Measurements from ENCODE around the gene TLE2. TPM values are rescaled to one million over a fixed set of nuclear protein-coding genes. Genes with fewer than 3 reads are reported as not detected.
"Not testable (repeated sequence)": the region's sequence is repeated elsewhere in the genome, so short reads cannot be mapped to it uniquely, and the experiment has no call there.

TLE2 gene
- total and polyA plus RNA-seq, 5 donors from 2014 or later: 3.1 to 9.3 (median 4.2) TPM

DNA sequence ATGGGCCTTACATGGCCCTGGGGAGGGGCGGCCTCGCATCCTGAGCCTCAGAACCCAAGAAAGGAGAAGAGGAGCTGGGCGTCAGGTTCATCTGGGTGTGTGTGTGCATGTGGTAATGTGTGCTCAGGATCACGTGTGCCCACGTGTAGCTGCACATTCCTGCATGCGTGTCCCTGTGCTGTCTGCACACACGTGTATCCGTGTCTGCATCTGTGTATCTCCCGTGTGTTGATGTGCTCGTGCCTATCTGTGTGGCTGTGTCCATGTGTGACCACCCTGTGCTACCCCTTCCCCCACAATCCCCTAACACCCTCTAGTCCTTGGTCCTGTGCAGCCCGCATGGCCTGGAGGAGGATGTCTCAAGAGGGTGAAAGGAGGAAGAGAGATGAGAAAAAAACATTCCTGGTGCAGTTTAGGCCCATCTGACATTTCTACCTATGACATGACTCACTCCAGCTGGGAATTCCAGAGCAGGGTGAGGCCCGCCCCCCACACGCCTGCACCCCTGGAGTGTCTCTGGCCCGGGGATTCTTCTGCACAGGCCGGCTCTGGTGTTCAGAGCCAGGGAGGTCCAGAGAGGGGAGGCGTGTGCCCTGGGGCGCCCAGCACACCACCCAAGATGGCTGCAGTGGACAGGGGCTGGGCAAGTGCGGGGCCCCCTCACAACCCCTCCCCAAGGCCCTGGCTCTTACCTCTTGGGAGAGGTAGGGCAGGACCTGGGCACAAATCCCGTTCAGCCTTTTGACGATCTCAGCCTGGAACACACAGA is 26.1 kb upstream of the TLE2 start:
- H3K9me3 Mint-ChIP-seq: no peaks in the 10 kb centered on the region
- no peaks in the 10 kb centered on the region for H3K27me3 Mint-ChIP-seq
- H3K4me3 ChIP-seq (ENCODE audit: low read depth, low read length): no peak overlapping the region
- H3K4me1 ChIP-seq (ENCODE audit: control insufficient read depth, insufficient read depth, low read length, poor library complexity, severe bottlenecking): peaks cover 73% of the 10 kb centered on the region
- H3K4me1 Mint-ChIP-seq: peaks cover 0 to 67% (median 19%) of the 10 kb centered on the region in 4 donors
- H3K9me3 ChIP-seq (ENCODE audit: control insufficient read depth in 2 of 2, low read length in 2 of 2): no peaks in the 10 kb centered on the region
- peak overlapping the region; percentile 8 for H3K27ac ChIP-seq (ENCODE audit: insufficient read depth, low read length, poor library complexity, severe bottlenecking)
- H3K4me3 Mint-ChIP-seq: peak overlapping the region in 3 of 4 donors; percentile 13 to 89 (median 35)
- ATAC-seq (ENCODE audit: low read depth in 2 of 2): no peak
- no peaks in the 10 kb centered on the region for H3K27me3 ChIP-seq (ENCODE audit: control insufficient read depth, insufficient read depth, low read length)
- peaks cover 25% of the 10 kb centered on the region for H3K36me3 Mint-ChIP-seq
- peak overlapping the region in 2 of 3 donors; percentile 50 to 82 for H3K27ac Mint-ChIP-seq
- peaks cover 62% of the 10 kb centered on the region for H3K36me3 ChIP-seq (ENCODE audit: control insufficient read depth, insufficient read depth, low read length)
- DNase-seq: no peak

DNA sequence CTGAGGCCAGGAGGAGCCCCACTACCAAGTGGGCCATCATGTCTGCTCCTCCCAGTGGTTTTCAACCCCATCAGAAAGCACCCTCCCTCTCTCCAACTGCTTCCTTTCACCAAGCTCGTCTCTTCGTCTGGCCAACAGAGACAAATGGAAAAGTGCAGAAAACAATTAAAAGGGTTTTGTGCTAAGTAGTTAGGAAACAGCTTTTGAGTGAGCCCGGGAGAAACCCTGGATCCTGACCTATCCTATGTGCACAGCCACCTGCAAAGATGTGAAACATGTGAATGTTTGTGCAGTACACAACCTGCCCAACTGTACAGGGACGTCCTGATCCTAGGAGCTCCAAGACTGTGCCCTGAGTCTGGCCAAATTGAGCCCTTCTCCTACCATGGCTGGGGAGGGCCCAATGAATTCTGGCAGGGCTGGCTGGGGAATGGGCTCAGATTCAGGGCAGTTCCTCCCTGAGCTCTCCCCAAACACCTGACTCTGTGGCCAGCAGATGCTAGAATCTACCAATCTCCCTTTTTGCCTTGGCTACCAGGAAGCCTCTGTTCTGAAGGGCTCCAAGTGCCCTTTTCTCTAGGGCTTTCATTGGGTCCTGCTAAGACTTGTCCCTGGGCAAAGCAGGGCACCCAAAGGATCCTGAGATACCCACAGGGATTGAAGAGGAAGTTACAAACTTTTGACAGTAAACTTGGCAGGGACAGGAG is 25.3 kb upstream of the TLE2 start:
- no peaks in the 10 kb centered on the region for H3K9me3 Mint-ChIP-seq
- no peak overlapping the region for H3K4me3 ChIP-seq (ENCODE audit: low read depth, low read length)
- peak overlapping the region in 1 of 3 donors; percentile 82 for H3K27ac Mint-ChIP-seq
- H3K4me1 Mint-ChIP-seq: peaks cover 0 to 63% (median 17%) of the 10 kb centered on the region in 4 donors
- H3K27ac ChIP-seq (ENCODE audit: insufficient read depth, low read length, poor library complexity, severe bottlenecking): no peak overlapping the region
- no peak for ATAC-seq (ENCODE audit: low read depth in 2 of 2)
- peaks cover 66% of the 10 kb centered on the region for H3K4me1 ChIP-seq (ENCODE audit: control insufficient read depth, insufficient read depth, low read length, poor library complexity, severe bottlenecking)
- no peaks in the 10 kb centered on the region for H3K27me3 Mint-ChIP-seq
- H3K36me3 Mint-ChIP-seq: peaks cover 25% of the 10 kb centered on the region
- DNase-seq: no peak
- no peaks in the 10 kb centered on the region for H3K27me3 ChIP-seq (ENCODE audit: control insufficient read depth, insufficient read depth, low read length)
- H3K9me3 ChIP-seq (ENCODE audit: control insufficient read depth in 2 of 2, low read length in 2 of 2): no peaks in the 10 kb centered on the region
- H3K36me3 ChIP-seq (ENCODE audit: control insufficient read depth, insufficient read depth, low read length): peaks cover 54% of the 10 kb centered on the region
- peak overlapping the region in 3 of 4 donors; percentile 13 to 89 (median 46) for H3K4me3 Mint-ChIP-seq

DNA sequence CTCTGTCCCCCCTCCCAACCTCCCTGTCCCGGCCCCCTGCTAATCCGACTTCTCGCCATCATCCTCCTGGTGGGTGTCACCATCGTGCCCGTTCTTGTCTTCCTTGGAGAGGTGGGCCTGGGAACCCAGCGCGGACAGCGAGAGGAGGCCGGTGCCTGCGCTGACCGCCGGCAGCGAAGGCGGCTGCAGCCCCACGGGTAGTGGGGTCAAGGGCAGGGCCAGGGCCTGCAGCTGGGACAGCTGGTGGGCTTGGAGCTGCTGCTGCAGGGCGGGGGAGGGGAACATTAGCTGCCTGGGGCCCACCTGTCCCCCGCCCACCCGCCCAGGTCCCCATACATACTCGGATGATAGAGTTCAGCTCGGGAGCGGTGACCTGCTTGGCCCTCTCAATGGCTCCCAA is 24.7 kb upstream of the TLE2 start:
- no peak overlapping the region for H3K4me3 ChIP-seq (ENCODE audit: low read depth, low read length)
- H3K27me3 Mint-ChIP-seq: no peaks in the 10 kb centered on the region
- no peaks in the 10 kb centered on the region for H3K9me3 Mint-ChIP-seq
- peaks cover 0 to 61% (median 20%) of the 10 kb centered on the region in 4 donors for H3K4me1 Mint-ChIP-seq
- peak overlapping the region in 1 of 4 donors; percentile 89 for H3K4me3 Mint-ChIP-seq
- H3K36me3 Mint-ChIP-seq: peaks cover 25% of the 10 kb centered on the region
- H3K27ac ChIP-seq (ENCODE audit: insufficient read depth, low read length, poor library complexity, severe bottlenecking): no peak overlapping the region
- no peak for DNase-seq
- no peak overlapping the region for H3K27ac Mint-ChIP-seq
- no peaks in the 10 kb centered on the region for H3K27me3 ChIP-seq (ENCODE audit: control insufficient read depth, insufficient read depth, low read length)
- peaks cover 50% of the 10 kb centered on the region for H3K36me3 ChIP-seq (ENCODE audit: control insufficient read depth, insufficient read depth, low read length)
- H3K9me3 ChIP-seq (ENCODE audit: control insufficient read depth in 2 of 2, low read length in 2 of 2): no peaks in the 10 kb centered on the region
- peaks cover 62% of the 10 kb centered on the region for H3K4me1 ChIP-seq (ENCODE audit: control insufficient read depth, insufficient read depth, low read length, poor library complexity, severe bottlenecking)
- no peak for ATAC-seq (ENCODE audit: low read depth in 2 of 2)

DNA sequence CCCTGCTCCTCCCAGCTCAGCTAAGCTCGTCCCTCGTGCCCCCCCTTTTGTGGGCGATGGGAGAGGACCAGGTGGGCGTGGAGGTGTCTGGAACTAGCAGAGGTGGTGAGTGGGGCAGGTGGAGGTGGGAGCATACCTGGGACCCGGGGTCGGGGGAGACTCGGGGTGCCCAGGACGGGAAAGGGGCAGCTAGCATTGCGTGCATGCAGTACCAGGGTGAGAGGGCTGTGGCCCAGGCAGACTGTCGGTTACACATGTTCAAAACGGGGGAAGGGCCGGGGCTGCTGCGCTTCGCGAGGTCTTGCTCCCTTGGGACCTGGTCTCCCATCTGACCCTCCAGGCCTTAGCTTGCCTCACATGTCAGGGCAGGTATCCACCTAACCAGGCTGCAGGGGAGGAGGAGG is 24.1 kb upstream of the TLE2 start:
- H3K9me3 ChIP-seq (ENCODE audit: control insufficient read depth in 2 of 2, low read length in 2 of 2): no peaks in the 10 kb centered on the region
- H3K27ac Mint-ChIP-seq: peak overlapping the region in 1 of 3 donors; percentile 47
- peak overlapping the region; percentile 14 for H3K27ac ChIP-seq (ENCODE audit: insufficient read depth, low read length, poor library complexity, severe bottlenecking)
- peaks cover 58% of the 10 kb centered on the region for H3K4me1 ChIP-seq (ENCODE audit: control insufficient read depth, insufficient read depth, low read length, poor library complexity, severe bottlenecking)
- peaks cover 22% of the 10 kb centered on the region for H3K36me3 Mint-ChIP-seq
- no peaks in the 10 kb centered on the region for H3K27me3 Mint-ChIP-seq
- peaks cover 45% of the 10 kb centered on the region for H3K36me3 ChIP-seq (ENCODE audit: control insufficient read depth, insufficient read depth, low read length)
- no peak overlapping the region for H3K4me3 ChIP-seq (ENCODE audit: low read depth, low read length)
- H3K27me3 ChIP-seq (ENCODE audit: control insufficient read depth, insufficient read depth, low read length): no peaks in the 10 kb centered on the region
- no peaks in the 10 kb centered on the region for H3K9me3 Mint-ChIP-seq
- peak overlapping the region in 1 of 4 donors; percentile 85 for H3K4me3 Mint-ChIP-seq
- ATAC-seq (ENCODE audit: low read depth in 2 of 2): peak; percentile 3 to 17
- peaks cover 0 to 56% (median 20%) of the 10 kb centered on the region in 4 donors for H3K4me1 Mint-ChIP-seq
- DNase-seq: no peak

DNA sequence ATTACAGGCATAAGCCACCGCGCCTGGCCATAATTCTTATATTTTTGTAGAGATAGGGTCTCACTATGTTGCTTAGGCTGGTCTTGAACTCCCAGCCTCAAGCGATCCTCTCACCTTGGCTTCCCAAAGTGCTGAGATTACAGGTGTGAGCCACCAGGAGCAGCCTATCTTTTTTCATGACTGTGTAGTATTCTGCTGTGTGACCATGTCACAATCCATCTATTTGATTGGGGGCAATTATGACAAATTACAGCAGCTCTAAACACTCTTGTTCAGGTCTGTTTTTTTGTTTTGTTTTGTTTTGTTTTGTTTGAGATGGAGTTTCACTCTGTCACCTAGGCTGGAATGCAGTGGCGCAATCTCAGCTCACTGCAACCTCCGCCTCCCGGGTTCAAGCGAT is 20.9 kb upstream of the TLE2 start:
- H3K36me3 ChIP-seq (ENCODE audit: control insufficient read depth, insufficient read depth, low read length): peaks cover 16% of the 10 kb centered on the region
- Mint-ChIP-seq H3K4me1 (peaks cover 0 to 52% (median 19%) of the 10 kb centered on the region in 4 donors), H3K4me3 (peak overlapping the region in 1 of 4 donors; percentile 32)
- not testable (repeated sequence) for H3K27me3 Mint-ChIP-seq; H3K36me3 Mint-ChIP-seq; H3K4me3 ChIP-seq (ENCODE audit: low read depth, low read length); ATAC-seq (ENCODE audit: low read depth in 2 of 2); DNase-seq; H3K9me3 ChIP-seq (ENCODE audit: control insufficient read depth in 2 of 2, low read length in 2 of 2); H3K9me3 Mint-ChIP-seq; H3K27ac ChIP-seq (ENCODE audit: insufficient read depth, low read length, poor library complexity, severe bottlenecking); H3K27me3 ChIP-seq (ENCODE audit: control insufficient read depth, insufficient read depth, low read length); H3K27ac Mint-ChIP-seq
- peaks cover 36% of the 10 kb centered on the region for H3K4me1 ChIP-seq (ENCODE audit: control insufficient read depth, insufficient read depth, low read length, poor library complexity, severe bottlenecking)

DNA sequence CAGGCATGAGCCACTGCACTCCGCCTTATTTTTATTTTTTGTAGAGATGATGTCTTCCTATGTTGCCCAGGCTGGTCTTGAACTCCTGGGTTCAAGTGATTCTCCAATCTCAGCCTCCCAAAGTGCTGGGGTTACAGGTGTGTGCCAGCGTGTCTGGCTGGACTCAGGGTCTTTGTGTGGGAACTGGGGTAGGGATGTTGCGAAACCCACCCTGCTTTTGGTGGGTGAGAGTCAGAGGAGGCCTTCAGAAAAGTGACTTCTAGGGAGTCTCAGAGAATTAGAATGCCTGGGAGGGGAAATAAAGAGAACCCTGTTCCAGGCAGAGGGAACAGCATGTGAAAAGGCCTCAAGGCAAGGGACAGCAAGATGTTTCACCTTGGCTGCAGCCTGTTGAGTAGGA is 20.0 kb upstream of the TLE2 start:
- Mint-ChIP-seq H3K4me3 (peak overlapping the region; percentile 32 to 76 (median 60)), H3K27me3 (peaks cover 7% of the 10 kb centered on the region), H3K27ac (peak overlapping the region; percentile 13 to 93 (median 89)), H3K4me1 (peaks cover 0 to 52% (median 18%) of the 10 kb centered on the region in 4 donors), H3K9me3 (no peaks in the 10 kb centered on the region), H3K36me3 (peaks cover under 1% of the 10 kb centered on the region)
- H3K4me3 ChIP-seq (ENCODE audit: low read depth, low read length): no peak overlapping the region
- H3K27ac ChIP-seq (ENCODE audit: insufficient read depth, low read length, poor library complexity, severe bottlenecking): no peak overlapping the region
- no peak for DNase-seq
- H3K4me1 ChIP-seq (ENCODE audit: control insufficient read depth, insufficient read depth, low read length, poor library complexity, severe bottlenecking): peaks cover 27% of the 10 kb centered on the region
- H3K36me3 ChIP-seq (ENCODE audit: control insufficient read depth, insufficient read depth, low read length): peaks cover 8% of the 10 kb centered on the region
- no peaks in the 10 kb centered on the region for H3K9me3 ChIP-seq (ENCODE audit: control insufficient read depth in 2 of 2, low read length in 2 of 2)
- ATAC-seq (ENCODE audit: low read depth in 2 of 2): no peak
- H3K27me3 ChIP-seq (ENCODE audit: control insufficient read depth, insufficient read depth, low read length): no peaks in the 10 kb centered on the region

DNA sequence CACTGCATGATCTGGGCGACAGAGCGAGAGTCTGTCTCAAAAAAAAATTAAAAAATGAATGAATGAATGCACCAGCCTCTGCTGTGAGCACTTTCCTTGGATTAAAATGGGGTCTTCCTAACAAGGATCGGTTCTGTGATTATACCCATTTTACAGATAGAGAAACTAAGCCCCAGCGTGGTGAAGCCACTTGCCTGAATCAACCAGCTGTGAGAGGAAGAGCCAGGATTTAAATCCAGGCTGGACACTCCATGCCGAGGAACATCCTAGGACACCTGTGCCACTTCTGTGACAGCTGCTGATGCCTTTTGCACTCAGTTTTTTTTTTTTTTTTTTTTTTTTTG is 19.1 kb upstream of the TLE2 start:
- Mint-ChIP-seq H3K9me3 (no peaks in the 10 kb centered on the region), H3K36me3 (no peaks in the 10 kb centered on the region), H3K27me3 (peaks cover 7% of the 10 kb centered on the region), H3K27ac (peak overlapping the region; percentile 95 to 99 (median 98)), H3K4me1 (peaks cover 0 to 47% (median 18%) of the 10 kb centered on the region in 4 donors), H3K4me3 (peak overlapping the region; percentile 87 to 98 (median 92))
- peak overlapping the region; percentile 51 for H3K27ac ChIP-seq (ENCODE audit: insufficient read depth, low read length, poor library complexity, severe bottlenecking)
- no peaks in the 10 kb centered on the region for H3K9me3 ChIP-seq (ENCODE audit: control insufficient read depth in 2 of 2, low read length in 2 of 2)
- peaks cover 2% of the 10 kb centered on the region for H3K36me3 ChIP-seq (ENCODE audit: control insufficient read depth, insufficient read depth, low read length)
- no peaks in the 10 kb centered on the region for H3K27me3 ChIP-seq (ENCODE audit: control insufficient read depth, insufficient read depth, low read length)
- peak overlapping the region; percentile 24 for H3K4me3 ChIP-seq (ENCODE audit: low read depth, low read length)
- H3K4me1 ChIP-seq (ENCODE audit: control insufficient read depth, insufficient read depth, low read length, poor library complexity, severe bottlenecking): peaks cover 19% of the 10 kb centered on the region
- ATAC-seq (ENCODE audit: low read depth in 2 of 2): no peak
- DNase-seq: no peak

Data from CD4-positive, CD25-positive, alpha-beta regulatory T cell (primary cell).